ENCODE data around the gene SYNJ2. TPM values are rescaled to one million over a fixed set of nuclear protein-coding genes. Genes with fewer than 3 reads are reported as not detected.
A peak's percentile ranks its signal among the peaks of the same experiment; 100 is the strongest.

The SYNJ2 gene
- polyA plus RNA-seq, 1 experiment: 40.8 TPM

GRCh38 chr6:158124288-158124687 is 142.6 kb downstream of the SYNJ2 start:
- H3K27ac ChIP-seq (ENCODE audit: low read depth, low read length): no peak overlapping the region
- CTCF ChIA-PET: interaction anchor here (0.6 kb wide), 1 partner anchor 52 kb away, joined by 3 read pairs; no protein-coding TSS in a partner anchor
- POLR2A ChIA-PET: no interaction called here

GRCh38 chr6:158125271-158125670 is 143.6 kb downstream of the SYNJ2 start:
- TF ChIP-seq, protein P1, sequence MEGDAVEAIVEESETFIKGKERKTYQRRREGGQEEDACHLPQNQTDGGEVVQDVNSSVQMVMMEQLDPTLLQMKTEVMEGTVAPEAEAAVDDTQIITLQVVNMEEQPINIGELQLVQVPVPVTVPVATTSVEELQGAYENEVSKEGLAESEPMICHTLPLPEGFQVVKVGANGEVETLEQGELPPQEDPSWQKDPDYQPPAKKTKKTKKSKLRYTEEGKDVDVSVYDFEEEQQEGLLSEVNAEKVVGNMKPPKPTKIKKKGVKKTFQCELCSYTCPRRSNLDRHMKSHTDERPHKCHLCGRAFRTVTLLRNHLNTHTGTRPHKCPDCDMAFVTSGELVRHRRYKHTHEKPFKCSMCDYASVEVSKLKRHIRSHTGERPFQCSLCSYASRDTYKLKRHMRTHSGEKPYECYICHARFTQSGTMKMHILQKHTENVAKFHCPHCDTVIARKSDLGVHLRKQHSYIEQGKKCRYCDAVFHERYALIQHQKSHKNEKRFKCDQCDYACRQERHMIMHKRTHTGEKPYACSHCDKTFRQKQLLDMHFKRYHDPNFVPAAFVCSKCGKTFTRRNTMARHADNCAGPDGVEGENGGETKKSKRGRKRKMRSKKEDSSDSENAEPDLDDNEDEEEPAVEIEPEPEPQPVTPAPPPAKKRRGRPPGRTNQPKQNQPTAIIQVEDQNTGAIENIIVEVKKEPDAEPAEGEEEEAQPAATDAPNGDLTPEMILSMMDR (IDR thresholded peaks at IDR 0.05; ENCODE audit: low read depth, low read length): no peak
- Histone ChIP-seq H3K9me3 (ENCODE audit: control insufficient read depth, insufficient read depth, low read length) (no peaks in the 10 kb centered on the region), H3K27me3 (ENCODE audit: control insufficient read depth, insufficient read depth, low read length) (no peaks in the 10 kb centered on the region), H3K27ac (ENCODE audit: low read depth, low read length) (no peak overlapping the region), H3K4me3 (ENCODE audit: low read depth, low read length) (no peak overlapping the region)
- ChIA-PET POLR2A (no interaction called here), CTCF (no interaction called here)
- no peak for DNase-seq (ENCODE audit: low read depth, low spot score)

More at GRCh38 chr6:158124288-158124687, 142.6 kb downstream of the SYNJ2 start:
- no peaks in the 10 kb centered on the region for H3K27me3 ChIP-seq (ENCODE audit: control insufficient read depth, insufficient read depth, low read length)
- DNase-seq (ENCODE audit: low read depth, low spot score): no peak
- TF ChIP-seq, protein P1 (IDR thresholded peaks at IDR 0.05; ENCODE audit: low read depth, low read length): no peak
- no peak overlapping the region for H3K4me3 ChIP-seq (ENCODE audit: low read depth, low read length)
- H3K9me3 ChIP-seq (ENCODE audit: control insufficient read depth, insufficient read depth, low read length): no peaks in the 10 kb centered on the region

DNA sequence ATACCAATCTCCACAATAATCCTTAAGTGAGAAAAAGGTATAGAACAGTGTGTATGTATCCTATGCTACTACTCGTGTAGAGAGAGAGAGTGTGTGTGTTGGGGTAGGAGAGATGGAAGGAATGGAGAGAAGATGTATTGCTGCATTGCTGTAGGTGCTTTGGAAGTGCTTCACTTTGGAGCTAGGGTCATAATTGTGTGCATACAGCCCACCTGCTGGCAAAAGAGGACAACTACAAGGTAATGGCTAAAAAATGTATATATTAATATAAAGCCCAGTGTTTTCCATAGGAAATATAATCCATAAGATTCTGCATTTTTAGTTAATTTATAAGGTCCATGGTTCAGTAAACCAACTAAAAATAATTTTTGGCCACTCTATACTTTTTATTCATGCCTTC is 150.3 kb downstream of the SYNJ2 start:
- Histone ChIP-seq H3K27ac (ENCODE audit: low read depth, low read length) (no peak overlapping the region), H3K9me3 (ENCODE audit: control insufficient read depth, insufficient read depth, low read length) (no peaks in the 10 kb centered on the region), H3K4me3 (ENCODE audit: low read depth, low read length) (no peak overlapping the region), H3K27me3 (ENCODE audit: control insufficient read depth, insufficient read depth, low read length) (no peaks in the 10 kb centered on the region)
- CTCF ChIA-PET: interaction anchor here (0.8 kb wide), 1 partner anchor 55 kb away, joined by 3 read pairs; no protein-coding TSS in a partner anchor
- DNase-seq (ENCODE audit: low read depth, low spot score): no peak
- TF ChIP-seq, protein P1 (IDR thresholded peaks at IDR 0.05; ENCODE audit: low read depth, low read length): peak; percentile 54
- POLR2A ChIA-PET: no interaction called here

GRCh38 chr6:158142789-158143188 is 161.1 kb downstream of the SYNJ2 start:
- ChIA-PET CTCF (interaction anchor here (1.0 to 1.5 kb wide), 2 partner anchors 10 kb away, joined by 3 to 4 read pairs; no protein-coding TSS in a partner anchor), POLR2A (no interaction called here)
- H3K27me3 ChIP-seq (ENCODE audit: control insufficient read depth, insufficient read depth, low read length): no peaks in the 10 kb centered on the region
- TF ChIP-seq, protein P1 (IDR thresholded peaks at IDR 0.05; ENCODE audit: low read depth, low read length): no peak
- no peak overlapping the region for H3K4me3 ChIP-seq (ENCODE audit: low read depth, low read length)
- peak; percentile 39 for DNase-seq (ENCODE audit: low read depth, low spot score)
- no peak overlapping the region for H3K27ac ChIP-seq (ENCODE audit: low read depth, low read length)
- H3K9me3 ChIP-seq (ENCODE audit: control insufficient read depth, insufficient read depth, low read length): no peaks in the 10 kb centered on the region

DNA sequence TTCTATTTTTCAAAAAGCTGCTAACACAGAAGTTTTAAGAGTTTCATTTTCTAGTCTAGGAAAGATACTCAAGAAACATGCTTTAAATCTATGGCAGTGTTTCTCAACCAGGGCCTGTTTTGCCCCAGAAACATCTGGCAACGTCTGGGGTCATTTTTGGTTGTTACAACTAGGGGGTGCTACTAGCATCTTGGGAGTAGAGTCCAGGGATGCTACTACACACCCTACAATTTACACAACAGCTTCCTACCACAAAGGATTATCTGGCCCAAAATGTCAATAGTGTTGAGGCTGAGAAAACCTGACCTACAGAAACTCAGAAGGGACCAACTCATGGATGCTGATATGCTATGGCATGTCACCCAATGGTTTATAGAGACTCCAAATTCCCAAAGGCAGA is 162.0 kb downstream of the SYNJ2 start:
- TF ChIP-seq, protein P1 (IDR thresholded peaks at IDR 0.05; ENCODE audit: low read depth, low read length): peak; percentile 30; the same call in 1 of the 2 replicates
- ChIA-PET POLR2A (no interaction called here), CTCF (interaction anchor here (1.0 to 1.5 kb wide), 2 partner anchors 9 to 11 kb away, joined by 3 to 4 read pairs; no protein-coding TSS in a partner anchor)
- no peaks in the 10 kb centered on the region for H3K9me3 ChIP-seq (ENCODE audit: control insufficient read depth, insufficient read depth, low read length)
- no peaks in the 10 kb centered on the region for H3K27me3 ChIP-seq (ENCODE audit: control insufficient read depth, insufficient read depth, low read length)
- DNase-seq (ENCODE audit: low read depth, low spot score): no peak
- no peak overlapping the region for H3K4me3 ChIP-seq (ENCODE audit: low read depth, low read length)
- no peak overlapping the region for H3K27ac ChIP-seq (ENCODE audit: low read depth, low read length)

Small RNAs within 50 kb of the gene (small RNA-seq; reads per million reads assigned to genes)
- not detected for gene RNU6-786P (ENCODE audit: insufficient read length, low read depth)

Other genes starting within 250 kb of the SYNJ2 start
- gene SNX9, start 158.6 kb upstream of the SYNJ2 start, polyA plus RNA-seq (2011; rRNA removed): 52.4 and 58.7 TPM in 2 replicates
- 11.2 and 14.5 TPM in 2 replicates for gene SERAC1, start 186.4 kb downstream of the SYNJ2 start, polyA plus RNA-seq (2011; rRNA removed)
- gene GTF2H5, start 186.5 kb downstream of the SYNJ2 start, polyA plus RNA-seq (2011; rRNA removed): 21.4 and 27.5 TPM in 2 replicates

All from AG04450 (cell line).